ENCODE data around the gene GBP2.

- TF ChIP-seq CTCF (IDR thresholded peaks at IDR 0.05) (no peak), POLR2A (IDR thresholded peaks at IDR 0.05) (no peak), POLR2AphosphoS5 (IDR thresholded peaks at IDR 0.05; ENCODE audit: insufficient read depth in 1 of 2, low read depth in 1 of 2) (no peak)
Observed at GRCh38 chr1:89149229-89149628, 23.3 kb upstream of the GBP2 start.

Measured in vagina (tissue), 2 donors.